Left ventricle myocardium inferior (tissue), 1 donor: Measurements from ENCODE around the gene TEX19. TPM values are rescaled to one million over a fixed set of nuclear protein-coding genes. Genes with fewer than 3 reads are reported as not detected.

Experiments
- DNase-seq: peaks from one replicate; pipeline ENCODE4 v3.0.0-alpha.2; 2020
- H3K27ac ChIP-seq: fragments of 200-600 bp; replicated peaks from 2 replicates; pipeline ENCODE4 v1.8.0; 2021
- H3K27me3 ChIP-seq: fragments of 200-600 bp; 2 replicates; pipeline ENCODE4 v1.8.0; 2021; ENCODE audit warnings: low read depth
- H3K36me3 ChIP-seq: fragments of 200-600 bp; 2 replicates; pipeline ENCODE4 v1.8.0; 2021
- H3K4me1 ChIP-seq: fragments of 200-600 bp; 2 replicates; pipeline ENCODE4 v1.8.0; 2021
- H3K4me3 ChIP-seq: fragments of 200-600 bp; 2 replicates; pipeline ENCODE4 v1.8.0; 2021; ENCODE audit warnings: mild to moderate bottlenecking, moderate library complexity
- H3K9me3 ChIP-seq: fragments of 200-600 bp; replicated peaks from 2 replicates; pipeline ENCODE4 v1.8.0; 2021
- CTCF ChIP-seq: fragments of 200-600 bp; IDR thresholded peaks from 2 replicates; pipeline ENCODE4 v1.8.0; 2021; ENCODE audit warnings: antibody characterized with exemption, mild to moderate bottlenecking, borderline replicate concordance
- intact Hi-C: fragments of 100-400 bp; cut with micrococcal nuclease; formaldehyde crosslinking; loops from one replicate; pipeline ENCODE4 v1.11.0; 2022
- total RNA-seq: library from RNA; stranded (reverse); fragmentation: NEBNext Ultra II Directional; extraction: Animal tissue kit (Norgen Biotek cat#: 25700); gene quantifications from one replicate; pipeline ENCODE4 v1.2.1, GENCODE V29; 2021
- donor health status: DM: no; HTN: yes; CAD: no; lungs with severe emphysema.

The TEX19 gene
- total RNA-seq, 1 donor from 2014 or later = not detected

GRCh38 chr17:82386881-82387704 is 28.0 kb downstream of the TEX19 start:
- no peak for TF ChIP-seq CTCF
- Histone ChIP-seq H3K36me3 (peaks cover 10% of the 10 kb centered on the region), H3K4me1 (peaks cover 38% of the 10 kb centered on the region), H3K27ac (no peak overlapping the region), H3K9me3 (no peaks in the 10 kb centered on the region), H3K27me3 (peaks cover 40% of the 10 kb centered on the region), H3K4me3 (peak overlapping the region; percentile 23)
- intact Hi-C loops = no loop called here
- no peak for DNase-seq

GRCh38 chr17:82387705-82388106 is 28.7 kb downstream of the TEX19 start:
- no peak for TF ChIP-seq CTCF
- H3K27ac ChIP-seq = no peak overlapping the region
- peaks cover 40% of the 10 kb centered on the region for H3K27me3 ChIP-seq
- intact Hi-C loops = no loop called here
- no peak for DNase-seq
- peaks cover 16% of the 10 kb centered on the region for H3K36me3 ChIP-seq
- H3K4me3 ChIP-seq = no peak overlapping the region
- H3K4me1 ChIP-seq = peaks cover 38% of the 10 kb centered on the region
- H3K9me3 ChIP-seq = no peaks in the 10 kb centered on the region

GRCh38 chr17:82388223-82388921 is 29.3 kb downstream of the TEX19 start:
- no peak overlapping the region for H3K27ac ChIP-seq
- DNase-seq = peak; percentile 43
- peaks cover 23% of the 10 kb centered on the region for H3K36me3 ChIP-seq
- no peak for TF ChIP-seq CTCF
- intact Hi-C loops = no loop called here
- H3K9me3 ChIP-seq = no peaks in the 10 kb centered on the region
- no peak overlapping the region for H3K4me3 ChIP-seq
- H3K4me1 ChIP-seq = peaks cover 38% of the 10 kb centered on the region
- H3K27me3 ChIP-seq = peaks cover 40% of the 10 kb centered on the region

GRCh38 chr17:82388922-82389283 is 29.9 kb downstream of the TEX19 start:
- no peak overlapping the region for H3K4me3 ChIP-seq
- intact Hi-C loops = no loop called here
- peaks cover 34% of the 10 kb centered on the region for H3K27me3 ChIP-seq
- no peak overlapping the region for H3K27ac ChIP-seq
- no peak for TF ChIP-seq CTCF
- H3K4me1 ChIP-seq = peaks cover 38% of the 10 kb centered on the region
- H3K9me3 ChIP-seq = no peaks in the 10 kb centered on the region
- no peak for DNase-seq
- peaks cover 27% of the 10 kb centered on the region for H3K36me3 ChIP-seq

- Histone ChIP-seq H3K4me1 (peaks cover 33% of the 10 kb centered on the region), H3K9me3 (no peaks in the 10 kb centered on the region), H3K36me3 (peaks cover 32% of the 10 kb centered on the region), H3K27me3 (peaks cover 30% of the 10 kb centered on the region), H3K27ac (no peak overlapping the region), H3K4me3 (no peak overlapping the region)
- DNase-seq = no peak
- intact Hi-C loops = no loop called here
- no peak for TF ChIP-seq CTCF
Observed at GRCh38 chr17:82389379-82389778, 30.3 kb downstream of the TEX19 start.
